SH-SY5Y (cell line): ENCODE measurements around the gene MYOCD.

Experiments
- GATA2 ChIP-seq: IDR thresholded peaks from 2 replicates; pipeline ENCODE4 v1.6.1; 2011; ENCODE audit warnings: mild to moderate bottlenecking, low read depth, low read length
- GATA3 ChIP-seq: IDR thresholded peaks from 2 replicates; pipeline ENCODE4 v1.6.1; 2011; ENCODE audit warnings: low read depth, mild to moderate bottlenecking, low read length, moderate library complexity

DNA sequence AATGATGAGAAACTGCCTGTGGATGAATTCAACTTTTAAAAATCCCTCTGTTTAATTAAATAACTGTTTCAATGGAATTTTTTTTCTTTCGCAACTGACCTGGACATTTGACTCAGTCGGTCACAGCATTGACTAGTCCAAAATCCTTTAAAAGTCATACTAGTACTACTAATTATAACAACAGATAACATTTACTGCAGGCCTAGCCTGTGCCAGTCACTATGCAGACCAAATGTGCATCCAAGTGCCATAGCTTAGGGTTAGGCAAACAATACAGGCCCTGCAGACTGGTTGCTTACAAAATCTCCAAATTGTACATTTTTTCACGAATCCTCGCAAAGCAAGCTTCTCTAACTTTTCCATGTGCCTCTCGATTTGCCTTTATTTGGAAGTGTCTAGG lies 56.6 kb downstream of the MYOCD start:
- TF ChIP-seq GATA2 (no peak), GATA3 (no peak)
